GM19351 (cell line): Measurements from ENCODE around the gene UBE2H.
"Not testable (repeated sequence)": the region's sequence is repeated elsewhere in the genome, so short reads cannot be mapped to it uniquely, and the experiment has no call there.

Experiments
- ATAC-seq: cut with Tn5 transposase; IDR thresholded peaks from one replicate; pipeline ENCODE4 v1.9.1; 2021; ENCODE audit warnings: mild to moderate bottlenecking, moderate library complexity; ENCODE audit not compliant: unreplicated experiment

UBE2H gene

GRCh38 chr7:129825209-129825970 lies 127.4 kb downstream of the UBE2H start:
- peak; percentile 60 for ATAC-seq

- peak; percentile 42 for ATAC-seq
Observed at GRCh38 chr7:129824291-129825208, 128.2 kb downstream of the UBE2H start.

- not testable (repeated sequence) for ATAC-seq
Observed at GRCh38 chr7:129823143-129823542, 129.6 kb downstream of the UBE2H start.

- ATAC-seq, result no peak
Observed at GRCh38 chr7:129821476-129821875, 131.3 kb downstream of the UBE2H start.

GRCh38 chr7:129816742-129817141 lies 136.0 kb downstream of the UBE2H start:
- ATAC-seq, result no peak

GRCh38 chr7:129807863-129808262 lies 144.9 kb downstream of the UBE2H start:
- ATAC-seq, result no peak

GRCh38 chr7:129804890-129805719 lies 147.7 kb downstream of the UBE2H start:
- ATAC-seq, result no peak

GRCh38 chr7:129804111-129804889 lies 148.5 kb downstream of the UBE2H start:
- ATAC-seq, result no peak

- no peak for ATAC-seq
Observed at GRCh38 chr7:129803546-129804081, 149.1 kb downstream of the UBE2H start.

- ATAC-seq, result no peak
Observed at GRCh38 chr7:129801882-129802281, 150.9 kb downstream of the UBE2H start.

- no peak for ATAC-seq
Observed at GRCh38 chr7:129800901-129801300, 151.9 kb downstream of the UBE2H start.

- no peak for ATAC-seq
Observed at GRCh38 chr7:129799350-129799955, 153.3 kb downstream of the UBE2H start.

- ATAC-seq, result no peak
Observed at GRCh38 chr7:129798616-129799349, 154.0 kb downstream of the UBE2H start.

GRCh38 chr7:129797214-129797789 lies 155.5 kb downstream of the UBE2H start:
- ATAC-seq, result no peak

GRCh38 chr7:129796186-129796775 lies 156.5 kb downstream of the UBE2H start:
- ATAC-seq, result no peak

GRCh38 chr7:129794461-129794860 lies 158.3 kb downstream of the UBE2H start:
- not testable (repeated sequence) for ATAC-seq

GRCh38 chr7:129793506-129794310 lies 159.1 kb downstream of the UBE2H start:
- no peak for ATAC-seq
